Kidney (tissue), 14 donors: ENCODE data around the gene MAP2K4. TPM values are rescaled to one million over a fixed set of nuclear protein-coding genes. Genes with fewer than 3 reads are reported as not detected.
"Not testable (repeated sequence)": the region's sequence is repeated elsewhere in the genome, so short reads cannot be mapped to it uniquely, and the experiment has no call there.

ENCODE experiments used
- DNase-seq, 5 donors: peaks; one replicate each; pipeline ENCODE4 v3.0.0-alpha.2; 2013 to 2020
- FAIRE-seq: peaks from 2 replicates; lab custom pipeline; 2012; peaks lifted over from hg19 to GRCh38; lab: Jason Lieb, UNC
- H3K27ac ChIP-seq, 2 donors: one replicate each; pipeline ENCODE4 v1.7.0; 2013; ENCODE audit warnings: low read depth in 2 of 2, low read length in 2 of 2, inconsistent platforms in 1 of 2
- H3K27me3 ChIP-seq: one replicate; pipeline ENCODE4 v1.7.1; 2013; ENCODE audit warnings: low read length, inconsistent platforms; ENCODE audit not compliant: control insufficient read depth, insufficient read depth
- H3K36me3 ChIP-seq, 3 donors: one replicate each; pipeline versions ENCODE4 v1.7.0 to v1.7.1; 2013; ENCODE audit warnings: low read length in 3 of 3, control low read depth in 1 of 3, inconsistent platforms in 1 of 3; ENCODE audit not compliant: insufficient read depth in 3 of 3, control insufficient read depth in 2 of 3
- H3K4me1 ChIP-seq, 3 donors: one replicate each; pipeline versions ENCODE4 v1.7.0 to v1.7.1; 2013; ENCODE audit warnings: low read length in 3 of 3, inconsistent platforms in 1 of 3, low read depth in 1 of 3; ENCODE audit not compliant: control insufficient read depth in 2 of 3, insufficient read depth in 2 of 3
- H3K4me3 ChIP-seq, 3 donors: one replicate each; pipeline versions ENCODE4 v1.7.0 to v1.8.1; 2013; ENCODE audit warnings: low read length in 3 of 3, control low read depth in 1 of 3, inconsistent platforms in 1 of 3
- H3K9ac ChIP-seq, 3 donors: one replicate each; pipeline versions ENCODE4 v1.7.0 to v1.7.1; 2013; ENCODE audit warnings: low read length in 3 of 3, control low read depth in 1 of 3, inconsistent platforms in 1 of 3
- H3K9me3 ChIP-seq, 3 donors: one replicate each; pipeline versions ENCODE4 v1.7.0 to v1.7.1; 2013; ENCODE audit warnings: low read length in 3 of 3, control low read depth in 1 of 3, inconsistent platforms in 1 of 3; ENCODE audit not compliant: control insufficient read depth in 2 of 3, insufficient read depth in 1 of 3
- intact Hi-C: fragments of 100-400 bp; cut with DNase I; formaldehyde crosslinking; loops from one replicate; pipeline ENCODE4 v1.11.1; 2022
- polyA plus RNA-seq: library from polyadenylated mRNA; stranded (reverse); fragments of 350-450 nt; fragmentation: Illumina TruSeq; extraction: RNeasy Lipid Tissue Mini Kit (QIAGEN cat#74804); gene quantifications from one replicate; pipeline ENCODE4 v1.2.3, GENCODE V29; 2014; ENCODE audit warnings: low read depth, low replicate concordance; ENCODE audit not compliant: insufficient read depth
- total RNA-seq: library from RNA; stranded (reverse); fragmentation: NEBNext Ultra II Directional; extraction: Animal tissue kit (Norgen Biotek cat#: 25700); gene quantifications from one replicate; pipeline ENCODE4 v1.2.1, GENCODE V29; 2021
- TF ChIP-seq, protein P1 (sequence below): IDR thresholded peaks from 3 replicates; pipeline ENCODE4 v1.5.1; 2012; ENCODE audit warnings: mild to moderate bottlenecking, moderate library complexity, borderline replicate concordance; ENCODE audit not compliant: insufficient read depth; ENCODE audit errors: extremely low read depth
- donor health status: control.
- donor health status: control.
- donor health status: control.
- donor health status: control.
- donor health status: control.
- donor health status: DM: yes; HTN: yes; CAD: no.
- donor health status: Normal renal cell carcinoma (clear cell type).

The MAP2K4 gene
- total and polyA plus RNA-seq, 2 donors from 2014 or later: 14.2 to 36.1 TPM

DNA sequence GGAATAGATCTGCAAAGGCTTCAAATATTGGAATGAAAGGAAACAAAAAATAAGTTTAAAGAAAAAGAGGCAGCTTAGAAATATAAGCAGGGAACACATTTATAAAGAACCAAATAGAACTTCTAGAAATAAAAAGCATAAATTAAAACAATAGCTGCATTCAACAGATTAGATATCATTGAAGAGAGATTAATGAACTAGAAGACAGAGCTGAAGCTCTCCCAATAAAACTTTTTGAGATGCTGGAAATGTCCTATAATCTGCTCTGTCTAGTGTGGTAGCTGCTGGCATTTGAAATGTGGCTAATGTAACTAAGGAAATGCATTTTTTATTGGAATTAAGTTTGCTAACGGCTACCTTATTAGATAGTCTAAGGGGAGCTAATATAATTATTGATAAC is 115.6 kb downstream of the MAP2K4 start:
- TF ChIP-seq, protein P1, sequence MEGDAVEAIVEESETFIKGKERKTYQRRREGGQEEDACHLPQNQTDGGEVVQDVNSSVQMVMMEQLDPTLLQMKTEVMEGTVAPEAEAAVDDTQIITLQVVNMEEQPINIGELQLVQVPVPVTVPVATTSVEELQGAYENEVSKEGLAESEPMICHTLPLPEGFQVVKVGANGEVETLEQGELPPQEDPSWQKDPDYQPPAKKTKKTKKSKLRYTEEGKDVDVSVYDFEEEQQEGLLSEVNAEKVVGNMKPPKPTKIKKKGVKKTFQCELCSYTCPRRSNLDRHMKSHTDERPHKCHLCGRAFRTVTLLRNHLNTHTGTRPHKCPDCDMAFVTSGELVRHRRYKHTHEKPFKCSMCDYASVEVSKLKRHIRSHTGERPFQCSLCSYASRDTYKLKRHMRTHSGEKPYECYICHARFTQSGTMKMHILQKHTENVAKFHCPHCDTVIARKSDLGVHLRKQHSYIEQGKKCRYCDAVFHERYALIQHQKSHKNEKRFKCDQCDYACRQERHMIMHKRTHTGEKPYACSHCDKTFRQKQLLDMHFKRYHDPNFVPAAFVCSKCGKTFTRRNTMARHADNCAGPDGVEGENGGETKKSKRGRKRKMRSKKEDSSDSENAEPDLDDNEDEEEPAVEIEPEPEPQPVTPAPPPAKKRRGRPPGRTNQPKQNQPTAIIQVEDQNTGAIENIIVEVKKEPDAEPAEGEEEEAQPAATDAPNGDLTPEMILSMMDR: no peak
- Histone ChIP-seq H3K36me3 (peaks cover 2 to 18% (median 11%) of the 10 kb centered on the region in 3 donors), H3K4me1 (no peaks in the 10 kb centered on the region), H3K9ac (no peak overlapping the region), H3K9me3 (peaks cover 0 to 3% (median 0%) of the 10 kb centered on the region in 3 donors), H3K27ac (no peak overlapping the region), H3K27me3 (no peaks in the 10 kb centered on the region), H3K4me3 (no peak overlapping the region)
- DNase-seq (no peak), FAIRE-seq (no peak)
- intact Hi-C loops: no loop called here

GRCh38 chr17:12136646-12137045 is 116.0 kb downstream of the MAP2K4 start:
- intact Hi-C loops: no loop called here
- TF ChIP-seq, protein P1: no peak
- no peak for FAIRE-seq
- Histone ChIP-seq H3K4me1 (no peaks in the 10 kb centered on the region), H3K36me3 (peaks cover 6 to 21% (median 15%) of the 10 kb centered on the region in 3 donors), H3K9ac (no peak overlapping the region), H3K27ac (no peak overlapping the region), H3K9me3 (peaks cover 0 to 3% (median 0%) of the 10 kb centered on the region in 3 donors), H3K4me3 (no peak overlapping the region), H3K27me3 (no peaks in the 10 kb centered on the region)
- no peak for DNase-seq

GRCh38 chr17:12137859-12138258 is 117.2 kb downstream of the MAP2K4 start:
- H3K9me3 ChIP-seq: peaks cover 0 to 3% (median 0%) of the 10 kb centered on the region in 3 donors
- H3K4me3 ChIP-seq: no peak overlapping the region
- H3K4me1 ChIP-seq: no peaks in the 10 kb centered on the region
- FAIRE-seq (no peak), DNase-seq (no peak)
- intact Hi-C loops: no loop called here
- H3K27ac ChIP-seq: no peak overlapping the region
- peaks cover 10 to 28% (median 25%) of the 10 kb centered on the region in 3 donors for H3K36me3 ChIP-seq
- no peaks in the 10 kb centered on the region for H3K27me3 ChIP-seq
- TF ChIP-seq, protein P1: no peak
- H3K9ac ChIP-seq: no peak overlapping the region

- FAIRE-seq: no peak
These were observed 120.0 kb downstream of the MAP2K4 start for GRCh38 chr17:12140685-12141084.

DNA sequence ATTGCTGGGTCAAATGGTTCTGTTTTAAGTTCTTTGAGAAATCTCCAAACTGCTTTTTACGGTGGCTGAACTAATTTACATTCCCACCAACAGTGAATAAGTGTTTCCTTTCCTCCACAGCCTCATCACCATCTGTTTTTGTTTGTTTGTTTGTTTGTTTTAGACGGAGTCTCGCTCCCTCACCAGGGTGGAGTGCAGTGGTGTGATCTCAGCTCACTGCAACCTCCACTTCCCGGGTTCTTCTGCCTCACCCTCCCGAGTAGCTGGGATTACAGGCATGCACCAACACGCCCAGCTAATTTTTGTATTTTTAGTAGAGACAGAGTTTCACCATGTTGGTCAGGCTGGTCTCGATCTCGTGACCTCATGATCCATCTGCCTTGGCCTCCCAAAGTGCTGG is 141.5 kb downstream of the MAP2K4 start:
- H3K36me3 ChIP-seq, DNase-seq, FAIRE-seq, intact Hi-C loops, H3K9me3 ChIP-seq, H3K4me1 ChIP-seq, H3K4me3 ChIP-seq, H3K9ac ChIP-seq, H3K27me3 ChIP-seq, H3K27ac ChIP-seq: not testable (repeated sequence)

More at GRCh38 chr17:12140685-12141084, 120.0 kb downstream of the MAP2K4 start:
- Histone ChIP-seq H3K4me3 (no peak overlapping the region), H3K9me3 (peaks cover 0 to 3% (median 0%) of the 10 kb centered on the region in 3 donors), H3K27me3 (no peaks in the 10 kb centered on the region), H3K36me3 (peaks cover 10 to 29% (median 23%) of the 10 kb centered on the region in 3 donors), H3K4me1 (no peaks in the 10 kb centered on the region), H3K9ac (no peak overlapping the region), H3K27ac (no peak overlapping the region)
- DNase-seq: no peak
- TF ChIP-seq, protein P1: no peak
- intact Hi-C loops: no loop called here
